DND-41 (cell line): ENCODE measurements around the gene MRPL49.

Source experiments
- ATAC-seq: fragments of 200-7000 bp; cut with Tn5 transposase; 3 replicates; pipeline ENCODE4 v1.9.1; 2021; ENCODE audit warnings: low read depth; ENCODE audit not compliant: insufficient read depth
- DNase-seq: peaks from one replicate; pipeline ENCODE4 v3.0.0-alpha.2; 2020
- H2AFZ ChIP-seq: 2 replicates; pipeline ENCODE4 v1.6.0; 2012; ENCODE audit warnings: low read depth, low read length
- H3K27ac ChIP-seq: 2 replicates; pipeline ENCODE4 v1.5.1; 2012; ENCODE audit warnings: low read length, inconsistent platforms
- H3K27me3 ChIP-seq: fragments of 200-600 bp; sonication (generic); 2 replicates; pipeline ENCODE4 v1.6.0; 2012; ENCODE audit warnings: low read length, mild to moderate bottlenecking, inconsistent platforms; ENCODE audit not compliant: insufficient read depth, poor library complexity
- H3K36me3 ChIP-seq: 2 replicates; pipeline ENCODE4 v1.5.1; 2012; ENCODE audit warnings: low read length, inconsistent platforms; ENCODE audit not compliant: insufficient read depth
- H3K4me1 ChIP-seq: 2 replicates; pipeline ENCODE4 v1.5.1; 2012; ENCODE audit warnings: mild to moderate bottlenecking, low read length; ENCODE audit not compliant: insufficient read depth
- H3K4me2 ChIP-seq: 2 replicates; pipeline ENCODE4 v1.6.0; 2012; ENCODE audit warnings: mild to moderate bottlenecking, moderate library complexity, low read length, inconsistent platforms; ENCODE audit not compliant: insufficient read depth
- H3K4me3 ChIP-seq, 2 experiments: fragments of 200-600 bp in 1 of 2; shearing (Covaris generic) in 1 of 2; 2 replicates each; pipeline ENCODE4 v1.5.1; 2012 to 2016; ENCODE audit warnings: inconsistent platforms in 2 of 2, low read length in 2 of 2, mild to moderate bottlenecking in 2 of 2, low read depth in 1 of 2, moderate library complexity in 1 of 2
- H3K79me2 ChIP-seq: 2 replicates; pipeline ENCODE4 v1.6.0; 2012; ENCODE audit warnings: low read length, inconsistent platforms; ENCODE audit not compliant: insufficient read depth
- H3K9ac ChIP-seq: 2 replicates; pipeline ENCODE4 v1.6.0; 2012; ENCODE audit warnings: low read depth, mild to moderate bottlenecking, inconsistent platforms, low read length, moderate library complexity
- H3K9me3 ChIP-seq: 2 replicates; pipeline ENCODE4 v1.5.1; 2012; ENCODE audit warnings: low read length, moderate library complexity, mild to moderate bottlenecking, inconsistent platforms; ENCODE audit not compliant: insufficient read depth, severe bottlenecking
- H4K20me1 ChIP-seq: 2 replicates; pipeline ENCODE4 v1.6.0; 2012; ENCODE audit warnings: low read length; ENCODE audit not compliant: insufficient read depth
- CTCF ChIP-seq: IDR thresholded peaks from 2 replicates; pipeline ENCODE4 v1.5.1; 2012; ENCODE audit warnings: borderline replicate concordance, low read length, moderate library complexity, mild to moderate bottlenecking; ENCODE audit not compliant: poor library complexity, severe bottlenecking; ENCODE audit errors: extremely low read depth
- EZH2 ChIP-seq: IDR thresholded peaks from 3 replicates; pipeline ENCODE4 v1.6.1; 2012; ENCODE audit warnings: borderline replicate concordance, low read depth, mild to moderate bottlenecking, moderate library complexity, low read length, inconsistent platforms; ENCODE audit not compliant: severe bottlenecking

The MRPL49 gene

DNA sequence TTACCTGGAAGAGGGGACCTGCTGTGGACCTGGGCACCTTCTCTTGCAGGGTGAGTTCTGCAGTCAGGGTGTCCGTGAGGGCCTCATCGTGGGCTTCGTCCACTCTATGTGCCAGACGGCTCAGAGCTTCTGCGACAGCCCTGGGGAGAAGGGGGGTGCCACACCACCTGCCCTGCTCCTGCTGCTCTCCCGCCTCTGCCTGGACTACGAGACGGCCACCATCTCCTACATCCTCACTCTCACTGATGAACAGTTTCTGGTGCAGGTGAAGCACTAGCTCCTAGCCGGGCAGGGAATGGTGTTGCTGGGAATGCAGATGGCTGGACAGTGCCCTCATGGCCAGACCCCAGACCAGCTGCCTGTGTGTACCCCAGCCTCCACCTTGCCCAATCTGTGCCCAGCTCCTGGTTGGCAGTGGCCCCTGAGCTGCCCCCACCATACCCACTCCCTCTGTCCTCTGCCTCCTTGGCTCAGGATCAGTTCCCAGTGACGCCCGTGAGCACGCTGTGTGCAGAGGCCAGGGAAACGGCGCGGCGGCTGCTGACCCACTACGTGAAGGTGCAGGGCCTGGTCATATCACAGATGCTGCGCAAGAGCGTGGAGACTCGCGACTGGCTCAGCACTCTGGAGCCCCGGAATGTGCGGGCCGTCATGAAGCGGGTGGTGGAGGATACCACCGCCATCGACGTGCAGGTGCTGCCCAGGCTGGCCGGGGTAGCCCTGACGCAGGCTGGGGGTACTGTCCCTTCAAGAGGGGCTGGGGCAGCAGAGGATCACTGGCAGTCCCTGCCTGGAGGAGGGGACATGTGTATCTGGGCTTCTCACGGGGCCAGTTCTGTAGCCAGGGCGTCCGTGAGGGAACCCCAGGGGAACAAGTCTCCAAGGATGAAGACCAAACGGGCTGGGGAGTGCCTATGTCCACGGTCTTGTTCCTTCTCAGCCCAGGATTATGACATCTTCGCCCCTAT is 12.6 kb upstream of the MRPL49 start:
- Histone ChIP-seq H3K4me3 (no peak overlapping the region), H4K20me1 (peaks cover 33% of the 10 kb centered on the region), H3K27ac (no peak overlapping the region), H3K27me3 (no peaks in the 10 kb centered on the region), H3K9ac (no peak overlapping the region), H3K36me3 (peaks cover 57% of the 10 kb centered on the region), H3K79me2 (peaks cover 43% of the 10 kb centered on the region), H3K9me3 (no peaks in the 10 kb centered on the region), H2AFZ (no peak overlapping the region), H3K4me2 (no peak overlapping the region), H3K4me1 (peaks cover 40% of the 10 kb centered on the region)
- TF ChIP-seq CTCF (no peak), EZH2 (no peak)
- no peak for ATAC-seq
- no peak for DNase-seq

GRCh38 chr11:65110354-65110861 is 11.7 kb upstream of the MRPL49 start:
- Histone ChIP-seq H3K9me3 (no peaks in the 10 kb centered on the region), H4K20me1 (peaks cover 33% of the 10 kb centered on the region), H3K27ac (peak overlapping the region; percentile 45; the same call in 1 of the 2 replicates), H3K4me1 (peaks cover 49% of the 10 kb centered on the region), H3K27me3 (no peaks in the 10 kb centered on the region), H3K79me2 (peaks cover 38% of the 10 kb centered on the region), H3K36me3 (peaks cover 60% of the 10 kb centered on the region), H3K9ac (peak overlapping the region; percentile 30), H3K4me2 (peak overlapping the region; percentile 99), H2AFZ (no peak overlapping the region), H3K4me3 (no peak overlapping the region)
- ATAC-seq (peak; percentile 57), DNase-seq (peak; percentile 93)
- TF ChIP-seq CTCF = peak; percentile 96
- no peak for TF ChIP-seq EZH2

DNA sequence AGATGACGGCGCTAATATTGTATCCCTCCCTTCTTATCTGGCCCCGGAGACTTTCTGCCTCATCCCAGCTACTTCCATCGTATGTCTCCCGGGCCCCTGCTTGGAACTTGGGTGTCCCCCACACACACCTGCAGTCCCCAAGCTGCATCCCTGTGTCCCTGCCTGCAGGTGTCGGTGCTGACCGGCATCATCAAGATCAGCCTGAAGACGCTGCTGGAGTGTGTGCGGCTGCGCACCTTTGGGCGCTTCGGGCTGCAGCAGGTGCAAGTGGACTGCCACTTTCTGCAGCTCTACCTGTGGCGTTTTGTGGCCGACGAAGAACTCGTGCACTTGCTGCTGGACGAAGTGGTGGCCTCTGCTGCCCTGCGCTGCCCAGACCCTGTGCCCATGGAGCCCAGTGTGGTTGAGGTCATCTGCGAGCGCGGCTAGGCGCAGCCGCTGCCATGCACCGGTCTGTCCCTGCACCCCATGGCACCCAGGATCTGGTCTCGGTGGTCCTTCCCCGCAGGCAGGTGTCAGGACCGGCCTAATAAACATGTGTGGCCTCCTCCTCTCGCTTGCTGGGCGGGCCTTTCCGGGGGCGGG is 10.9 kb upstream of the MRPL49 start:
- Histone ChIP-seq H3K79me2 (peaks cover 38% of the 10 kb centered on the region), H2AFZ (no peak overlapping the region), H3K9ac (no peak overlapping the region; the same call in 1 of the 2 replicates), H3K9me3 (no peaks in the 10 kb centered on the region), H3K4me2 (peak overlapping the region; percentile 99), H3K4me1 (peaks cover 57% of the 10 kb centered on the region), H3K36me3 (peaks cover 61% of the 10 kb centered on the region), H3K27ac (no peak overlapping the region; the same call in 1 of the 2 replicates), H3K4me3 (peak overlapping the region in 1 of 2 experiments; percentile 32; a peak in 1 of 4 replicates), H3K27me3 (no peaks in the 10 kb centered on the region), H4K20me1 (peaks cover 33% of the 10 kb centered on the region)
- peak; percentile 8 for TF ChIP-seq CTCF
- no peak for TF ChIP-seq EZH2
- ATAC-seq = no peak
- DNase-seq = no peak
